GM10847 (cell line): ENCODE measurements around the gene SLC4A5.

ENCODE experiments used
- POLR2A ChIP-seq: IDR thresholded peaks from 2 replicates; pipeline ENCODE4 v1.6.1; 2011; ENCODE audit not compliant: insufficient read length; ENCODE audit errors: extremely low read depth

Gene SLC4A5

GRCh38 chr2:74250189-74250631 lies 93.0 kb downstream of the SLC4A5 start:
- TF ChIP-seq POLR2A: no peak

- TF ChIP-seq POLR2A: no peak
These were observed 93.7 kb downstream of the SLC4A5 start for GRCh38 chr2:74249406-74250122.

- TF ChIP-seq POLR2A: no peak
These were observed 96.6 kb downstream of the SLC4A5 start for GRCh38 chr2:74246496-74247195.

GRCh38 chr2:74244286-74244685 lies 98.9 kb downstream of the SLC4A5 start:
- no peak for TF ChIP-seq POLR2A

DNA sequence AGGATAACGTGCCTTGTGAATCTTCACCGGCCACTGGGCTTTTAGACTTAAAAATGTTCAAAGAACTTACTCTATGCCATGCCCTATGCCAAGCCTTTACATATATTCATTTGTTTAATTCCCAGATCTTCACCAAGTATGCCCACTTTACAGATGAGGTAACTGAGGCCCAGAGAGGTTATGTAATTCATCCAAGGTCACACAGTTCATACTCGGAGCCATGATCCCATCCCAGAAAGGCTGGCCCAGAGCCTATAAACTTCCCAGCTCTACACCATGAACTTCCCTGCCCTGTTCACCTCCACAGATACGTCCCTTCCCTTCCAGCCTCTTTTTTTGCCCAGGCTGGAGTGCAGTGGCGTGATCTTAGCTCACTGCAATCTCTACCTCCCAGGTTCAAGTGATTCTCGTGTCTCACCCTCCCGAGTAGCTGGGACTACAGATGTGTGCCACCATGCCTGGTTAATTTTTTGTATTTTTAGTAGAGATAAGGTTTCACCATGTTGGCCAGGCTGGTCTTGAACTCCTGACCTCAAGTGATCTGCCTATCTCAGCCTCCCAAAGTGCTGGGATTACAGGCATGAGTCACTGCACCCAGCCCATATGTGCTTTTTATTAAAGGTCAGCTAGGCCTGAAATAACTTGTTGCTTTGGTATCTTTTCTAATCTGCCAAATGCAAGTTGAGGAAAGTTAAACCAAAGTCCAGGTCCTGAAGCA lies 100.7 kb downstream of the SLC4A5 start:
- no peak for TF ChIP-seq POLR2A

DNA sequence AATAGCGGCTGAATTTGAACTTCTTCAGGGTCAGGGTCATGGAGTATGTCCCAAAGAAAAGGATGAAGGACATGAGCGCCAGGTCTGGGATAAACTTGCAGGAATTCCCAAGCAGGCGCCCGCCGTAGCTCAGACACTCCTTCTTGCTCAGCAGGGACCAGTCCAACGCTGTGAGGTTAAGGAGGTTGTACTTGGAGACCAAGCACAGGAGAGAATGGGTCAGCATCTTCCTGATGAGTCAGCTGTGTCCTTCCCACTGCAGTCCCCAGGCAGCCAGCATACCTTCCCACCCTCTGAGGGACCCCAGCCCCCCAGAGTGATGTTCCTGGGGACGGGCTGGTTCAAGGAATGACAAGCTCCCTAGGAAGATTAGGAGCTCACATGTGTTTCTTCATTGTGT lies 103.9 kb downstream of the SLC4A5 start:
- no peak for TF ChIP-seq POLR2A

- TF ChIP-seq POLR2A: no peak
These were observed 104.3 kb downstream of the SLC4A5 start for GRCh38 chr2:74238879-74239278.

GRCh38 chr2:74235041-74235440 lies 108.2 kb downstream of the SLC4A5 start:
- TF ChIP-seq POLR2A: no peak

GRCh38 chr2:74233648-74234047 lies 109.6 kb downstream of the SLC4A5 start:
- no peak for TF ChIP-seq POLR2A

DNA sequence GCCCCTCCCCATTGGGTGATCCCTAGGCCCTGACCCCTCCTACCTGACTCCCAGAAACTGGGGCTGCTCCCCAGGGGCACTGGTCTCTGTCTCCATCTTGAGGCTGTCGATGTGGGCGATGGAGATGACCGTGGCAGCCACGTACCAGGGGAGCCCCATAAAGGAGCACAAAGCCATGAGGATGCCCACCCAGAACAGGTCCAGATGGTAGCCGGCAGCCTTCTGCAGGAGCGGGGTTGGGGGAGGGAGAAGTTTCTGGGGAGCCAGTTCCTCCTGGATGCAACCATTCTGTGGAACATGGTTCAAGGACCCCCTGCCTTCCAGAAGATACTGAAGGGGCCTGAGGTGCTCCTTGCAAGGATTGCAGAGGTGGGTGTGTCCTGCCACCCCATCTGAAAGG lies 110.8 kb downstream of the SLC4A5 start:
- no peak for TF ChIP-seq POLR2A

DNA sequence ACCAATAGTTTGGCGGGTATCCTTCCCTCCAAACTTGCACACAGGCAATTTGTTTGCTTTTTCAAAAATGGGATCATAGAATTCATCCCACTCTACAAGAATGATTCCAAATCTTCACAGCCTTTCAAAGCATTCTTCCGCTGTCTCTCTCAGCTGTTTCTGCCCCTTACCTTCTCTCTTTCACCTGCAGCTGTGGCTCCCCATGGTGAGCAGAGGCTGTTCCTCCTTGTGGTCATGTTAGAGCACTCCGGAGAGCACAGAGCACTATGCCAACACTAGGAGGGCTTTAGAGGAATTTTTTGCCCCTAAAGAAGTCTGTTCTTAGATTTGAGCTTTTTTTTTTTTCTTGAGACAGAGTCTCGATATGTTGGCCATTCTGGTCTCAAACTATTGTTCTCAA lies 114.4 kb downstream of the SLC4A5 start:
- TF ChIP-seq POLR2A: no peak

DNA sequence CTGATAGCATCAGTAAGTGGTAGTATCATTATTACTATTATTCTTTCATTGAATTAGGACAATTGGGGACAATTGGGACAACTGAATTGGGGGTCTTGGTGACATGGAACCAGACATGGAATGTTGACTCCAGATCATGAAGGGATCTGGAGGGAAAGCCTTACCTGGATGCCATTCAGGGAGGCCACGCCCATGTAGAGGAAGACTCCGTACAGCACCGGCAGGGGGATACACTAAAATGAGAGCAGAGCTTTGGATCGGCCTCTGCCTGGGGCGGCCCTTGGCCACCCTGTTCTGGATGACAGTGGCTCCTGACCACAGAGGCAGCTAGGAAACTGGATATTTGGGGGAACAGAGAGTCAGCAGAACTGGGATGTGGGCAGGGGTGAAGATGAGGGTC lies 115.6 kb downstream of the SLC4A5 start:
- TF ChIP-seq POLR2A: no peak

DNA sequence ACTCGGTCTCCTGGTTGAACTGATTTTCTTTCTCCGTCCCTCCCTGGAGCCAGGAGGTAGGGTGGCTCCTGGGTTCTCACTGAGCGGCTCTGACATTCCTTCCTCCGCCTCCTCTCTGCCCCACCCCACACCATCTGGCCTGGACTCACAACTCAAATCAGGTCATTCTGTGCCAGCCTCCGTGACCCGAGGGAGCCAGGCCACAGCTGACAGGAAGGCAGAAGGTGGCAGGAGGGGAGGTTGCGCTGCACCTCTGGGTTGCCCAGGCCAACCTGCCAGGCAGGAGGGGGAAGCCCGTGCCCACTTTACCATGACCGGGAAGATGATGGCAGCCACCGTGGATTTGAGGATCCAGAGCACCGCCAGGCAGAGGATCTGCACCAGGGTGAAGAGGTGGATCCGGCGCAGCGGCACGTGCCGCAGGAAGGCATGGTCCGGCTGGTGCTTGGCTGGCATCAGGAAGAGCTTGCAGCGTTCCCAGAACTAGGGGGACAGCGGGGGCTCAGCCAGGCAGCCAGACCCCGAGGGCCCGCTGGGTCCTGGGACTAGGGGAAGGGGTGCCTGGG lies 116.5 kb downstream of the SLC4A5 start:
- no peak for TF ChIP-seq POLR2A

GRCh38 chr2:74225698-74226459 lies 117.3 kb downstream of the SLC4A5 start:
- no peak for TF ChIP-seq POLR2A
